HG03135 (cell line): ENCODE results near the gene BBX.

Experiments used
- ATAC-seq: cut with Tn5 transposase; IDR thresholded peaks from one replicate; pipeline ENCODE4 v1.9.1; 2021; ENCODE audit warnings: mild to moderate bottlenecking, moderate library complexity; ENCODE audit not compliant: unreplicated experiment

BBX gene

GRCh38 chr3:107791450-107791849 lies 268.7 kb downstream of the BBX start:
- ATAC-seq = no peak

- no peak for ATAC-seq
These were observed 272.1 kb downstream of the BBX start for GRCh38 chr3:107794664-107795443.

GRCh38 chr3:107795514-107796094 lies 272.8 kb downstream of the BBX start:
- no peak for ATAC-seq

GRCh38 chr3:107796791-107797190 lies 274.0 kb downstream of the BBX start:
- ATAC-seq = no peak

- no peak for ATAC-seq
These were observed 274.8 kb downstream of the BBX start for GRCh38 chr3:107797586-107797985.

GRCh38 chr3:107798381-107798780 lies 275.6 kb downstream of the BBX start:
- ATAC-seq = no peak

GRCh38 chr3:107800710-107801109 lies 277.9 kb downstream of the BBX start:
- ATAC-seq = no peak

- no peak for ATAC-seq
These were observed 280.4 kb downstream of the BBX start for GRCh38 chr3:107803170-107803569.

GRCh38 chr3:107806021-107806420 lies 283.3 kb downstream of the BBX start:
- no peak for ATAC-seq

GRCh38 chr3:107806536-107806935 lies 283.8 kb downstream of the BBX start:
- ATAC-seq = no peak

- ATAC-seq = peak; percentile 62
These were observed 287.7 kb downstream of the BBX start for GRCh38 chr3:107810171-107811071.

- no peak for ATAC-seq
These were observed 290.3 kb downstream of the BBX start for GRCh38 chr3:107813026-107813425.

GRCh38 chr3:107816107-107816506 lies 293.3 kb downstream of the BBX start:
- ATAC-seq = no peak

- ATAC-seq = no peak
These were observed 294.3 kb downstream of the BBX start for GRCh38 chr3:107817076-107817475.

- no peak for ATAC-seq
These were observed 295.3 kb downstream of the BBX start for GRCh38 chr3:107818025-107818424.

GRCh38 chr3:107819656-107820055 lies 296.9 kb downstream of the BBX start:
- no peak for ATAC-seq

- ATAC-seq = no peak
These were observed 299.5 kb downstream of the BBX start for GRCh38 chr3:107822308-107822707.

- ATAC-seq = no peak
These were observed 302.1 kb downstream of the BBX start for GRCh38 chr3:107824822-107825371.

- ATAC-seq = no peak
These were observed 302.8 kb downstream of the BBX start for GRCh38 chr3:107825556-107825955.

GRCh38 chr3:107826727-107827126 lies 304.0 kb downstream of the BBX start:
- ATAC-seq = no peak

- ATAC-seq = no peak
These were observed 306.4 kb downstream of the BBX start for GRCh38 chr3:107829185-107829584.
